ENCODE results near the gene USP20. TPM values are rescaled to one million over a fixed set of nuclear protein-coding genes. Genes with fewer than 3 reads are reported as not detected.
A peak's percentile ranks its signal among the peaks of the same experiment; 100 is the strongest.

USP20 gene
- total RNA-seq, 2 donors from 2014 or later, result 14.5 to 23.4 TPM

- Histone ChIP-seq H3K9me3 (no peaks in the 10 kb centered on the region), H3K27me3 (no peaks in the 10 kb centered on the region), H3K4me1 (peaks cover 4% of the 10 kb centered on the region), H3K4me3 (no peak overlapping the region), H3K36me3 (replicated peaks in 1 of 2; ENCODE audit: insufficient read depth in 1 of 2, low read depth in 2 of 2) (no peaks in the 10 kb centered on the region), H3K27ac (no peak overlapping the region)
- no peak for DNase-seq
- TF ChIP-seq POLR2A (IDR thresholded peaks at IDR 0.05) (no peak), CTCF (IDR thresholded peaks at IDR 0.05) (no peak)
- no peak for ATAC-seq
- WGBS, 2 donors, result 28 to 35% methylated on average over 5 to 6 of the region's 6 CpGs
- intact Hi-C loops (cut with DNase I), result loop anchor here (10.0 kb wide), 1 partner anchor 154 kb away; the partner anchor contains the start of gene ASB6
These were observed 36.3 kb upstream of the USP20 start for GRCh38 chr9:129798973-129799372.

- Histone ChIP-seq H3K9me3 (no peaks in the 10 kb centered on the region), H3K4me1 (peaks cover 19% of the 10 kb centered on the region), H3K27ac (no peak overlapping the region), H3K4me3 (no peak overlapping the region), H3K27me3 (no peaks in the 10 kb centered on the region), H3K36me3 (replicated peaks in 1 of 2; ENCODE audit: insufficient read depth in 1 of 2, low read depth in 2 of 2) (no peaks in the 10 kb centered on the region)
- TF ChIP-seq CTCF (IDR thresholded peaks at IDR 0.05), result no peak
- TF ChIP-seq POLR2A (IDR thresholded peaks at IDR 0.05), result no peak
- WGBS, 2 donors, result 80 to 82% methylated on average over 9 to 17 of the region's 17 CpGs
- intact Hi-C loops (cut with DNase I), result no loop called here
- DNase-seq (no peak), ATAC-seq (no peak)
These were observed 33.8 kb upstream of the USP20 start for GRCh38 chr9:129801504-129801903.

GRCh38 chr9:129802833-129803675, 32.2 kb upstream of the USP20 start, which contains the start of gene TOR1B:
TOR1B (plus strand) TSS chr9:129803184; CDS start chr9:129803213, 29 bp downstream.
- peak within 1 kb of the TSS; percentile 53 to 80 for H3K4me3 ChIP-seq
- peak; percentile 96 for ATAC-seq
- peak in 1 of 7 experiments; percentile 12 for TF ChIP-seq CTCF (IDR thresholded peaks at IDR 0.05)
- TF ChIP-seq POLR2A (IDR thresholded peaks at IDR 0.05), result peak; percentile 63 to 79 (median 78)
- H3K27me3 ChIP-seq, result no peaks in the 10 kb centered on the region
- H3K4me1 ChIP-seq, result peaks cover 19% of the 10 kb centered on the region
- no peaks in the 10 kb centered on the region for H3K9me3 ChIP-seq
- no peaks in the 10 kb centered on the region for H3K36me3 ChIP-seq (replicated peaks in 1 of 2; ENCODE audit: insufficient read depth in 1 of 2, low read depth in 2 of 2)
- peak; percentile 91 to 93 (median 92) for DNase-seq
- 0 to 1% methylated on average over 33 to 79 of the region's 93 CpGs for WGBS, 2 donors
- peak within 1 kb of the TSS; percentile 46 to 89 (median 78) for H3K27ac ChIP-seq
- intact Hi-C loops (cut with DNase I), result no loop called here

GRCh38 chr9:129803676-129804060, 31.6 kb upstream of the USP20 start:
- intact Hi-C loops (cut with DNase I), result no loop called here
- Histone ChIP-seq H3K27me3 (no peaks in the 10 kb centered on the region), H3K4me1 (peaks cover 19% of the 10 kb centered on the region), H3K27ac (peak overlapping the region in 3 of 4 donors; percentile 68 to 89 (median 88)), H3K9me3 (no peaks in the 10 kb centered on the region), H3K4me3 (peak overlapping the region; percentile 53 to 80), H3K36me3 (replicated peaks in 1 of 2; ENCODE audit: insufficient read depth in 1 of 2, low read depth in 2 of 2) (no peaks in the 10 kb centered on the region)
- 2 to 3% methylated on average over 11 to 14 of the region's 14 CpGs for WGBS, 2 donors
- no peak for DNase-seq
- no peak for ATAC-seq
- TF ChIP-seq CTCF (IDR thresholded peaks at IDR 0.05) (no peak), POLR2A (IDR thresholded peaks at IDR 0.05) (no peak)
